ENCODE results near the gene PELI1. TPM values are rescaled to one million over a fixed set of nuclear protein-coding genes. Genes with fewer than 3 reads are reported as not detected.

Gene PELI1
- total RNA-seq, 1 donor from 2014 or later = 72.4 TPM

DNA sequence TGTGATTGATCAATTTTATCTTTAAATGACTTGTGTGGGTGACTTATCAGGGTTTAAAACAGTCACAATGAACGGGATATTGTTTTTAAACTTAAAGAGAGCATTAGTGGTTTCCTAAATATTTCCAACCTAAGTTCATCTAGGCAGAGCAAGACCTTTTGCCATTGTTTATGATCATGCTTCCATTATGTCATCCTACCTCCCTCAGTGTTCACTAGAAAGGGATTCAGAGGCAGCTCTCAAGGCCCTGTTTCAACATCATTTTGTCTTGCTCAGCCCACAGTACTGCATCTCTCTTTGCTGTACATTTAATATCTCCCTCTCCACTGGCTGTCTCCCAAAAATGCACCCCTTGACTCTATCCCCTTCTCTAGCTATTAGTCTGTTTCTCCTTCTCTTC lies 21.5 kb upstream of the PELI1 start:
- no peak for DNase-seq (ENCODE audit: low spot score, unreplicated experiment)
- H3K9me3 Mint-ChIP-seq (ENCODE audit: low read depth) = no peaks in the 10 kb centered on the region
- H3K4me3 Mint-ChIP-seq (ENCODE audit: low read depth) = no peak overlapping the region
- no peaks in the 10 kb centered on the region for H3K27me3 Mint-ChIP-seq
- no peaks in the 10 kb centered on the region for H3K4me1 Mint-ChIP-seq (ENCODE audit: low read depth)
- H3K36me3 Mint-ChIP-seq (ENCODE audit: insufficient read depth) = no peaks in the 10 kb centered on the region
- TF ChIP-seq, protein P1, sequence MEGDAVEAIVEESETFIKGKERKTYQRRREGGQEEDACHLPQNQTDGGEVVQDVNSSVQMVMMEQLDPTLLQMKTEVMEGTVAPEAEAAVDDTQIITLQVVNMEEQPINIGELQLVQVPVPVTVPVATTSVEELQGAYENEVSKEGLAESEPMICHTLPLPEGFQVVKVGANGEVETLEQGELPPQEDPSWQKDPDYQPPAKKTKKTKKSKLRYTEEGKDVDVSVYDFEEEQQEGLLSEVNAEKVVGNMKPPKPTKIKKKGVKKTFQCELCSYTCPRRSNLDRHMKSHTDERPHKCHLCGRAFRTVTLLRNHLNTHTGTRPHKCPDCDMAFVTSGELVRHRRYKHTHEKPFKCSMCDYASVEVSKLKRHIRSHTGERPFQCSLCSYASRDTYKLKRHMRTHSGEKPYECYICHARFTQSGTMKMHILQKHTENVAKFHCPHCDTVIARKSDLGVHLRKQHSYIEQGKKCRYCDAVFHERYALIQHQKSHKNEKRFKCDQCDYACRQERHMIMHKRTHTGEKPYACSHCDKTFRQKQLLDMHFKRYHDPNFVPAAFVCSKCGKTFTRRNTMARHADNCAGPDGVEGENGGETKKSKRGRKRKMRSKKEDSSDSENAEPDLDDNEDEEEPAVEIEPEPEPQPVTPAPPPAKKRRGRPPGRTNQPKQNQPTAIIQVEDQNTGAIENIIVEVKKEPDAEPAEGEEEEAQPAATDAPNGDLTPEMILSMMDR (IDR thresholded peaks at IDR 0.05; ENCODE audit: unreplicated experiment) = no peak
- no peak overlapping the region for H3K27ac Mint-ChIP-seq

DNA sequence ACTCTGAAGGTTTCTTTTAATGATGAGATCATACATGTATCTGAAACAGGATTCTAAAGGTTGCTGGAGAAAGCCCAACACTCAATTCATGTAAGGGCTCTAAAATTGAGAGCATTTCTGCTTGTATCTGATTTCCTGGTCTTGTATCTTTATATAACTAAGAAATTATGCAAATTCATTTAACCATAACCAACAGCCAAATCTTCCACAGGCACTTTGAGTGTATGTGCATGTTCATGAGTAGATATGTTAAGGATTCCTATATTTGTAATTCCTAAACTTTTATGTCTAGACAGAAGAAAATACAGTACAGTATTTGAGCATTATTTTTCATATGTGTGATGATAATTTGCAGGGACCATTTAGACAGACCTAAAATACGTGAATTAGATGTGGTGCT lies 20.4 kb upstream of the PELI1 start:
- no peak for DNase-seq (ENCODE audit: low spot score, unreplicated experiment)
- H3K27me3 Mint-ChIP-seq = no peaks in the 10 kb centered on the region
- H3K27ac Mint-ChIP-seq = no peak overlapping the region
- no peaks in the 10 kb centered on the region for H3K4me1 Mint-ChIP-seq (ENCODE audit: low read depth)
- no peak overlapping the region for H3K4me3 Mint-ChIP-seq (ENCODE audit: low read depth)
- no peaks in the 10 kb centered on the region for H3K9me3 Mint-ChIP-seq (ENCODE audit: low read depth)
- no peaks in the 10 kb centered on the region for H3K36me3 Mint-ChIP-seq (ENCODE audit: insufficient read depth)
- TF ChIP-seq, protein P1 (IDR thresholded peaks at IDR 0.05; ENCODE audit: unreplicated experiment) = no peak

DNA sequence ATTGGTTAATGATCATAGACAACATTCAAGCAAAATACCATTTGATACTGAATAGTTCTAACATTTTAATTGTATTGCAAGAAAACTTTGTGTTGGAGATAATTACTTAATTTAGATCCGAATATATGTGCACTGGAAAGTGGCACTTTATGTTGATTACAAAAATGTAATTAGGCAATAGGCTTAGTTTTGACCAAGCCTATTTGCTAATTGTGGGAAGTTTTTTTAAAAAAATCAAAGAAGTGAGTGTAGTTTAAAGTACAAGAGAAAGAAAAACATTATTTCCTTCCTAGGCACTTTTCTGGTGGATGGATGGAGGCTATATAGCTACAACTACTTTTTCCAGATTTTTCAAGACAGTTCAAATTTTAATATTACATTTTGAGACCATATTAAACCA lies 18.3 kb upstream of the PELI1 start:
- TF ChIP-seq, protein P1 (IDR thresholded peaks at IDR 0.05; ENCODE audit: unreplicated experiment) = no peak
- Mint-ChIP-seq H3K36me3 (ENCODE audit: insufficient read depth) (no peaks in the 10 kb centered on the region), H3K27me3 (no peaks in the 10 kb centered on the region), H3K9me3 (ENCODE audit: low read depth) (no peaks in the 10 kb centered on the region), H3K27ac (no peak overlapping the region), H3K4me3 (ENCODE audit: low read depth) (no peak overlapping the region), H3K4me1 (ENCODE audit: low read depth) (peaks cover 9% of the 10 kb centered on the region)
- DNase-seq (ENCODE audit: low spot score, unreplicated experiment) = no peak

DNA sequence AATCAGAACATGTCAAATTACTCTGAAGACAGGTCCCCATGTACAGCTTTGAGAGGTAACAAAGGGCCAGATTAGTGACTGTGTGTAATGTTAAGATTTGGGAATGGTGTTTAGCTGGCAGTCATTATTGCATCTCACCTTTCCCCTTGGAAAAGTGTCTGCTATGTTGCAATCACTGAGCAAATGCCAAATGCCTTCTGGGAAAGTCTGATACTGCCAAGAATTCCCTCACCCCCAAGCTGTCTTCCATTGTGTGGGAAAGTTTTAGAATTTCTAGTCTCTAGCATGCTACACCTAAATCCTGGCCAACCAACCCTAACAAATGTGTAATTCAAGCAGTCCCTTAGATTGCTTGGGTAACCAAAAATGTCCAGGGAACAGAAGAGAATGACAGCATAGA lies 13.6 kb upstream of the PELI1 start:
- Mint-ChIP-seq H3K36me3 (ENCODE audit: insufficient read depth) (no peaks in the 10 kb centered on the region), H3K27ac (no peak overlapping the region), H3K27me3 (peaks cover 4% of the 10 kb centered on the region), H3K4me1 (ENCODE audit: low read depth) (peaks cover 12% of the 10 kb centered on the region), H3K9me3 (ENCODE audit: low read depth) (peaks cover 2% of the 10 kb centered on the region), H3K4me3 (ENCODE audit: low read depth) (no peak overlapping the region)
- TF ChIP-seq, protein P1 (IDR thresholded peaks at IDR 0.05; ENCODE audit: unreplicated experiment) = no peak
- DNase-seq (ENCODE audit: low spot score, unreplicated experiment) = no peak

DNA sequence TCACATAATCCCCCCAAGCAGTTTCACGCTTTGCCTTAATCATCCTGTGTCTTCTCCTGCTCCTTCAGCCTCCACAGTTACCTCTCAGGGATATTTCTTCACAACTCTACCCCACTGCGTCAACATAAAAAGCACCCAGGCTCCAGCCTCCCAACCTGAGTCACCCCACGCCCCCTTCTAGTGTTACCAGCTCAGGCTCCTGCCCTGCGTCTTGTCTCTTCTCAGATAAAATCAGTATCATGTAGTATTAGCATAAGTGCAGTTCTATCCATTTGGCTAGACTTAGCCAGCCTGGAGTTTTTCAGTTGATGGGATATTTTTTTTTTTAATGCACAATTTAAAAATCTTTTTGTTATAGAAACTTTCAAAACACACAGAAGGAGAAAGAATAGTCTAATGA lies 9.6 kb upstream of the PELI1 start:
- Mint-ChIP-seq H3K9me3 (ENCODE audit: low read depth) (peaks cover 2% of the 10 kb centered on the region), H3K27me3 (peaks cover 4% of the 10 kb centered on the region), H3K36me3 (ENCODE audit: insufficient read depth) (no peaks in the 10 kb centered on the region), H3K4me1 (ENCODE audit: low read depth) (peaks cover 10% of the 10 kb centered on the region), H3K27ac (no peak overlapping the region), H3K4me3 (ENCODE audit: low read depth) (no peak overlapping the region)
- TF ChIP-seq, protein P1 (IDR thresholded peaks at IDR 0.05; ENCODE audit: unreplicated experiment) = no peak
- DNase-seq (ENCODE audit: low spot score, unreplicated experiment) = no peak

Measured in progenitor cell of endocrine pancreas (in vitro differentiated cells).